Measurements from ENCODE around the gene NR0B1.

The NR0B1 gene

DNA sequence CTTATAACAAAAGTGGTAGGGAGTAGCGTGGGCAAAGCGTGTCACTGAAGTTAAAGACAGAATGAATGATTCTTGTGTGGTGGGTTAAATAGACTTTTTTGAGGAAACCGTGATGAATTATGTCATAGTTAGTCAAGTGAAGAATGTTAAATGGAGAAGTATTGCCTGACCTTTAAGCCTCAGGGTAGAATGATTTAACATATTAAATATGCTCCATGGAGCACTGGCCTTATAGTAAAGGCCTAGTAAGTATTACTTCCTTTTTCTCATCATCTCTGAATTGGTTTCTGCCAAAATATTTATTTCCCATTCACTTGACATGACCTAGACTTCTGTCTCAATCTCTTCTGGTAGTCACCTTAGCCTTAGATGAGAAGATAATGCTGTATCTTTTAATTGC, 38.6 kb downstream of the NR0B1 start:
- no peak for DNase-seq (ENCODE audit: low read depth)

DNA sequence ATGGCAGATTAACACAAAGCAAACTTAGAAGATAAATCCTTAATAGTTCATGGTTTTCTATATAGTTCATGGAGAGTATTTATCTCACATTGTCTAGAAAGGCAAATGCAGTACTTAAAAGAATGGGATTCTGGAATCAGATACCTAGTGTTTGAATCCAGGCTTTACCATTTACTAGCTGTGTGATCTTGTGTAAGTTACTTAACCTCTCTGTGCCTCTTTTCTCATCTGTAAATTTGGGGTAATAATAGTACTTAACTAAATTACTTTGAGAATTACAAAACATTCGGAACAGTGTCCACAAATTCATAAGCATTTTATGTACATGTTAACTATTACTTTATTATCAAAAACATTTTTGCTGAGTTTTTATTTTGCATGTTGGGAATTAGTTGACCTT, 46.4 kb downstream of the NR0B1 start:
- DNase-seq (ENCODE audit: low read depth), result no peak

DNA sequence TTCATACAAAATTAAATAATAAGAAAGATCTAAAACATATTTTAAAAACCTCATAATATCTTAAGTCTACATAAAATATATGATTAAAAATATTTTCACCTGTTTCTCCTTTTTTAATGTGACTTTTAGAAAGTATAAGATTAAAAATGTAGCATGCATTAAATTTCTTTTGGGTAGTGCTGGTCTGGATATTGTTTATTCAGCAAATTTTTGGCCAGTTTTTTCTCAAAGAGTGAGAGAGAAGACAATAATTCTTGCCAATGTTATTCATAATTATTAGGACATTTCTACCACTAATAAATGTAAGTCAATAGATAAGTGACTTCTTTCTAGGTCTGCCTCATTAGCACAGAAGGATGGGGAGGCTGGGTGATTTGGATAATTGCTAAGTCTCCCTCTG, 48.2 kb downstream of the NR0B1 start:
- DNase-seq (ENCODE audit: low read depth), result no peak

DNA sequence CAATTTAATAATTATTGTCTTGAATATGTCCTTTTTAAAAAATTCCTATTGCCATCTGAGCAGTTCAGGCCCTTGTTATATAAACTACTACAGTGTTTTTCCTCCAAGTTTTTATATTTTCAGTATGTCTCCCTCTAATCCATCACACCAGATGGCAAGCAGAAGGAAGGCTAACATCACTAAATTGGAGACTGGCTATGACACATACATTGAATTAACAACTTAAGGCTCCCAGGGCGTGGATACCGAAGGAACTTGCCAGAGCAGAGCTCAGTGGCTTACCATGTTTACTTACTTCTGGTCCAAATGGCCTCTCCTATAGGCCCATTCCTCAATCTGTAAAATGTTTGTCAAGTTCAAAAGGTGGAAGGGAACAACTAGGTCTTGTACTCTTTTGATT, 49.3 kb downstream of the NR0B1 start:
- DNase-seq (ENCODE audit: low read depth), result no peak

Measured in iris pigment epithelial cell (primary cell).